ENCODE results near the gene DDX28. TPM values are rescaled to one million over a fixed set of nuclear protein-coding genes. Genes with fewer than 3 reads are reported as not detected.
"Not testable (repeated sequence)": the region's sequence is repeated elsewhere in the genome, so short reads cannot be mapped to it uniquely, and the experiment has no call there.

Gene DDX28
- total RNA-seq, 2 experiments from 2014 or later: 16.6 to 17.3 TPM

DNA sequence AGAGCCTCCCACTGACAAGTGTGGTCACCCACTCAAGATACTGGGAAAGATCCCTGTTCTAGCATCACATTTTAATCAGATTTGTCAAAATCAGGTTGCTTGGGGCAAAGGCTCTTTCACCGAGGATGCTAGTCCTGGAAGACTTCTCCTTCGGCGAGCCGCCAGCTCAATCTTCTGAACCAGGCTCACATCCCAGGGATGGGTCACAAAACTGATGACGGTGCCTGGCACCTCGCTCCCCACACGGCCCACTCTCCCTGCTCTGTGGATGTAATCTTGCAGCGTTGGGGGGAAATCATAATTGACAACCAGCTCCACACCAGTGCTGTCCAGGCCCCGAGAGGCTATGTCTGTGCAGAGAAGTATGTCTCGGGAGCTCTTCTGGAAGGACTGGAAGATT, 1.5 kb downstream of the DDX28 start:
- peaks cover 27% of the 10 kb centered on the region for H3K36me3 Mint-ChIP-seq (ENCODE audit: low read depth)
- ATAC-seq: no peak
- DNase-seq: no peak
- CTCF ChIA-PET: interaction anchor here (1.1 to 9.2 kb wide), 8 partner anchors 15 to 137 kb away, joined by 3 to 61 read pairs (median 6); partner anchors contain the start of genes DPEP2 and NRN1L
- H3K9me3 Mint-ChIP-seq: no peaks in the 10 kb centered on the region
- TF ChIP-seq CTCF (IDR thresholded peaks at IDR 0.05): no peak
- peak overlapping the region; percentile 87 for H3K4me3 Mint-ChIP-seq
- no peak overlapping the region for H3K27ac Mint-ChIP-seq
- H3K27me3 Mint-ChIP-seq: no peaks in the 10 kb centered on the region
- peaks cover 23% of the 10 kb centered on the region for H3K4me1 Mint-ChIP-seq (ENCODE audit: low read depth)
- intact Hi-C loops (cut with micrococcal nuclease): no loop called here
- POLR2A ChIA-PET: interaction anchor here (0.6 to 3.2 kb wide), 15 partner anchors 9 to 463 kb away, joined by 3 to 26 read pairs (median 5); partner anchors contain the start of genes PSMB10 and SLC12A4

- H3K36me3 Mint-ChIP-seq (ENCODE audit: low read depth): peaks cover 21% of the 10 kb centered on the region
- intact Hi-C loops (cut with micrococcal nuclease): no loop called here
- no peak overlapping the region for H3K4me3 Mint-ChIP-seq
- H3K27me3 Mint-ChIP-seq: no peaks in the 10 kb centered on the region
- ATAC-seq (no peak), DNase-seq (no peak)
- no peak overlapping the region for H3K27ac Mint-ChIP-seq
- H3K4me1 Mint-ChIP-seq (ENCODE audit: low read depth): peaks cover 23% of the 10 kb centered on the region
- CTCF ChIA-PET: interaction anchor here (1.6 to 1.7 kb wide), 3 partner anchors 11 to 22 kb away, joined by 3 to 7 read pairs (median 3); no protein-coding TSS in a partner anchor
- POLR2A ChIA-PET: no interaction called here
- no peak for TF ChIP-seq CTCF (IDR thresholded peaks at IDR 0.05)
- no peaks in the 10 kb centered on the region for H3K9me3 Mint-ChIP-seq
Observed at GRCh38 chr16:68019167-68019680, 3.8 kb downstream of the DDX28 start.

DNA sequence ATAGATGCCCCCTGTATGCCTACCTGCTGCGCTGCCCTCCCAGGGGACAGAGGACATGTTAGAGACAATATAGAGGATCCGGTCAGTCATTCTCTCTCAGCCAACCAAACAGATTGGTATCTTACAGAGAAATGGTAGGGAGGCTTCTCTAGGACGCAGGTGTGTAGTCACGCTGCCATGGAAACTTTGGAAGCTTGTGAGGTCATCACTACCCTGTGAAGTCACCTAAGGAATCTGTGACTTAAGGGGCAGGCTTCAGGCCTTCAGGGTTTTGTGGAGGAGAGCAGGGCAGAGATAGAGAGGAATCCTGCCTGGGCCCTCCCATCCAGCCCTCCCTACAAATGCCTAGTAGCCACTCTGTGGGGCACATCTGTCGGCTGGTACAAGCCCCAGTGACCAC, 7.4 kb downstream of the DDX28 start, which contains the start of gene DPEP2NB:
DPEP2NB (minus strand) TSS at position 231 of the 400 bp plus-strand sequence; CDS start at position 90, 141 bp downstream.
- intact Hi-C loops (cut with micrococcal nuclease): no loop called here
- H3K27me3 Mint-ChIP-seq: no peaks in the 10 kb centered on the region
- H3K9me3 Mint-ChIP-seq: no peaks in the 10 kb centered on the region
- H3K36me3 Mint-ChIP-seq (ENCODE audit: low read depth): no peaks in the 10 kb centered on the region
- TF ChIP-seq CTCF (IDR thresholded peaks at IDR 0.05): no peak
- peaks cover 16% of the 10 kb centered on the region for H3K4me1 Mint-ChIP-seq (ENCODE audit: low read depth)
- H3K4me3 Mint-ChIP-seq: no peak within 1 kb of the TSS
- H3K27ac Mint-ChIP-seq: no peak within 1 kb of the TSS
- ChIA-PET CTCF (interaction anchor here (0.9 to 1.0 kb wide), 4 partner anchors 14 to 73 kb away, joined by 3 read pairs; no protein-coding TSS in a partner anchor), POLR2A (interaction anchor here (0.6 kb wide), 1 partner anchor 106 kb away, joined by 4 read pairs; no protein-coding TSS in a partner anchor)
- DNase-seq (no peak), ATAC-seq (no peak)

DNA sequence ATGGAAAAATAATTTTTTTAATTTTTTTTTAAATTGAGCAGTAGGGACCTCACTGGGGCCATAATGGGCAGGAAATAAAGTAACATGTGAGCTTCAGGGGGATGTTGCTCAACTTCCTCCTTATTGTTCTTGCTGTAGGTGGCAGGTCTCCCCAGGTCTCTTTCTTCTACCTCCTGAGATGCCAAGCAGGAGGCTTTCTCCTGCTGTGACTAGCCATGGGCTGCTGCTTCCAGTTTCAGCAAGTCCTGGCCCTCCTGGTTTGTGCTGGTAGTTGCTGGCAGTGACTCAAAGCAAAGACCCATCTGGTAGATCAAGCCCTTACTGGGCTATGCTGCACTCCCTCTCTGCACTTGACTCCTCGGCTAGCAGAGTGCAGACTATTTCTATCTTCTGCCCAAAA, 9.6 kb downstream of the DDX28 start:
- DNase-seq (no peak), ATAC-seq (peak; percentile 58)
- no peaks in the 10 kb centered on the region for H3K36me3 Mint-ChIP-seq (ENCODE audit: low read depth)
- CTCF ChIA-PET: interaction anchor here (1.1 to 1.2 kb wide), 3 partner anchors 9 to 16 kb away, joined by 3 read pairs; partner anchors contain the start of genes DDX28 and DUS2
- H3K4me1 Mint-ChIP-seq (ENCODE audit: low read depth): peaks cover 16% of the 10 kb centered on the region
- H3K9me3 Mint-ChIP-seq: no peaks in the 10 kb centered on the region
- intact Hi-C loops (cut with micrococcal nuclease): no loop called here
- TF ChIP-seq CTCF (IDR thresholded peaks at IDR 0.05): no peak
- POLR2A ChIA-PET: interaction anchor here (0.9 to 3.3 kb wide), 4 partner anchors 9 to 83 kb away, joined by 3 to 13 read pairs (median 4); partner anchors contain the start of genes DDX28 and DUS2
- H3K4me3 Mint-ChIP-seq: no peak overlapping the region
- H3K27ac Mint-ChIP-seq: peak overlapping the region; percentile 81
- H3K27me3 Mint-ChIP-seq: no peaks in the 10 kb centered on the region

DNA sequence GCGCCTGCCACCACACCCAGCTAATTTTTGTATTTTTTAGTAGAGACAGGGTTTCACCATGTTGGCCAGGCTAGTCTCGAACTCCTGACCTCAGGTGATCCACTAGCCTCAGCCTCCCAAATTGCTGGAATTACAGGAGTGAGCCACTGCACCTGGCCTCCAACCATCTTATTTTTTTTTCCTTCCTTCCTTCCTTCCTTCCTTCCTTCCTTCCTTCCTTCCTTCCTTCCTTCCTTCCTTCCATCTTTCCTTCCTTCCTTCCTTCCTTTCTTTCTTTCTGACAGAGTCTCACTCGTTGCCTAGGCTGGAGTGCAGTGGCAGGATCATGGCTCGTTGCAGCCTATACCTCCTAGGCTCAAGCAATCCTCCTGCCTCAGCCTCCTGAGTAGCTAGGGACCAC, 13.2 kb downstream of the DDX28 start:
- DNase-seq; H3K4me3 Mint-ChIP-seq; H3K9me3 Mint-ChIP-seq; ATAC-seq; intact Hi-C loops (cut with micrococcal nuclease); CTCF ChIA-PET; H3K27ac Mint-ChIP-seq; H3K36me3 Mint-ChIP-seq (ENCODE audit: low read depth); H3K27me3 Mint-ChIP-seq: not testable (repeated sequence)
- H3K4me1 Mint-ChIP-seq (ENCODE audit: low read depth): peaks cover 31% of the 10 kb centered on the region
- POLR2A ChIA-PET: interaction anchor here (0.9 kb wide), 1 partner anchor 10 kb away, joined by 3 read pairs; no protein-coding TSS in a partner anchor
